GM18502 (cell line): Measurements from ENCODE around the gene ZFR2.
"Not testable (repeated sequence)": the region's sequence is repeated elsewhere in the genome, so short reads cannot be mapped to it uniquely, and the experiment has no call there.

Experiments used
- ATAC-seq: cut with Tn5 transposase; IDR thresholded peaks from one replicate; pipeline ENCODE4 v1.9.1; 2021; ENCODE audit warnings: mild to moderate bottlenecking; ENCODE audit not compliant: unreplicated experiment, poor library complexity

The ZFR2 gene

GRCh38 chr19:3879656-3880055, 10.8 kb upstream of the ZFR2 start:
- no peak for ATAC-seq

- not testable (repeated sequence) for ATAC-seq
Observed at GRCh38 chr19:3874695-3875094, 5.9 kb upstream of the ZFR2 start.

- ATAC-seq, result no peak
Observed at GRCh38 chr19:3873151-3873550, 4.3 kb upstream of the ZFR2 start.

- ATAC-seq, result no peak
Observed at GRCh38 chr19:3867971-3868769, 668 bp downstream of the ZFR2 start.

GRCh38 chr19:3866910-3867638, 1.8 kb downstream of the ZFR2 start:
- no peak for ATAC-seq

GRCh38 chr19:3863648-3864047, 5.2 kb downstream of the ZFR2 start:
- no peak for ATAC-seq

- no peak for ATAC-seq
Observed at GRCh38 chr19:3862826-3863500, 5.9 kb downstream of the ZFR2 start.

GRCh38 chr19:3860499-3860898, 8.3 kb downstream of the ZFR2 start:
- no peak for ATAC-seq

GRCh38 chr19:3857449-3858003, 11.3 kb downstream of the ZFR2 start:
- ATAC-seq, result no peak

GRCh38 chr19:3855320-3855719, 13.5 kb downstream of the ZFR2 start:
- no peak for ATAC-seq

GRCh38 chr19:3852614-3853254, 16.1 kb downstream of the ZFR2 start:
- ATAC-seq, result no peak

- ATAC-seq, result no peak
Observed at GRCh38 chr19:3852177-3852511, 16.7 kb downstream of the ZFR2 start.

- ATAC-seq, result no peak
Observed at GRCh38 chr19:3851254-3852176, 17.3 kb downstream of the ZFR2 start.

- ATAC-seq, result no peak
Observed at GRCh38 chr19:3850320-3850972, 18.4 kb downstream of the ZFR2 start.

GRCh38 chr19:3849787-3850186, 19.1 kb downstream of the ZFR2 start:
- no peak for ATAC-seq

GRCh38 chr19:3849092-3849491, 19.7 kb downstream of the ZFR2 start:
- no peak for ATAC-seq

- ATAC-seq, result no peak
Observed at GRCh38 chr19:3844596-3844995, 24.2 kb downstream of the ZFR2 start.

- ATAC-seq, result no peak
Observed at GRCh38 chr19:3842948-3843347, 25.9 kb downstream of the ZFR2 start.

- no peak for ATAC-seq
Observed at GRCh38 chr19:3840804-3841203, 28.0 kb downstream of the ZFR2 start.
